ENCODE data around the gene SMTNL2. TPM values are rescaled to one million over a fixed set of nuclear protein-coding genes. Genes with fewer than 3 reads are reported as not detected.

SMTNL2 gene
- total RNA-seq, result 5.6 TPM

DNA sequence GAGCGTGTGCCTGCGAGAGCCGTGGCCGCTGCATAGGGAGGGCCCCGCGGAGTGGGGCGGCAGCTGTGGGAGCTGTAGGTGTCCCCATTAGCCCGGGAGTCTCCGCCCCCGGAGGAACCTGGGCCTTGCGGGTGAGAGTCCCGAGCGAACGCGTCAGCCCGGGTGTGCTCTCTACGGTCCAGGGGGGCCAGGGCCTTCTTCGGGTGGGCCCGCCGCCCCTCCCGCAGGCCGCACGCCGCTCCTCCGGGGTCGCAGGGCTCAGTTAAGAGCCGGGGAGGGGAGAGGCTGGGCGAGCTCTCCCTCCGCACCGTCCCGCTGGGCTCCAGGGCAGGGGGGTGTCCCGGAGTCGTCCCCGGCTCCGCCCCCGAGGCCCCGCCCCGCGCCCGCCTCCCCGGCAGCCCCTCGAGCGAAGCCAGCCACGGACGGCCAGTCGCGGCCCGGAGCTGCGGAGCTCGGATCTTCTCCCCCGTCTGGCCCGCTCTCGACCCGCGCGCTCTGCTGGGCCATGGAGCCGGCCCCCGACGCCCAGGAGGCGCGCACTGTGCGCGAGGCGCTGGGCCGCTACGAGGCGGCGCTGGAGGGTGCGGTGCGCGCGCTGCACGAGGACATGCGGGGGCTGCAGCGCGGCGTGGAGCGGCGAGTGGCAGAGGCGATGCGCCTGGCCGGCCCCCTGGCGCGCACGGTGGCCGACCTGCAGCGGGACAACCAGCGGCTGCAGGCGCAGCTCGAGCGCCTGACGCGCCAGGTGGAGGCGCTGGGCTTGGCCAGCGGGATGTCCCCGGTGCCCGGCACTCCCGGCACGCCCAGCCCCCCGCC is at the start of gene SMTNL2:
Gene SMTNL2, plus strand, starts transcription at position 429 of the 816 bp plus-strand sequence. Its CDS starts 77 bp downstream, at position 506.

DNA sequence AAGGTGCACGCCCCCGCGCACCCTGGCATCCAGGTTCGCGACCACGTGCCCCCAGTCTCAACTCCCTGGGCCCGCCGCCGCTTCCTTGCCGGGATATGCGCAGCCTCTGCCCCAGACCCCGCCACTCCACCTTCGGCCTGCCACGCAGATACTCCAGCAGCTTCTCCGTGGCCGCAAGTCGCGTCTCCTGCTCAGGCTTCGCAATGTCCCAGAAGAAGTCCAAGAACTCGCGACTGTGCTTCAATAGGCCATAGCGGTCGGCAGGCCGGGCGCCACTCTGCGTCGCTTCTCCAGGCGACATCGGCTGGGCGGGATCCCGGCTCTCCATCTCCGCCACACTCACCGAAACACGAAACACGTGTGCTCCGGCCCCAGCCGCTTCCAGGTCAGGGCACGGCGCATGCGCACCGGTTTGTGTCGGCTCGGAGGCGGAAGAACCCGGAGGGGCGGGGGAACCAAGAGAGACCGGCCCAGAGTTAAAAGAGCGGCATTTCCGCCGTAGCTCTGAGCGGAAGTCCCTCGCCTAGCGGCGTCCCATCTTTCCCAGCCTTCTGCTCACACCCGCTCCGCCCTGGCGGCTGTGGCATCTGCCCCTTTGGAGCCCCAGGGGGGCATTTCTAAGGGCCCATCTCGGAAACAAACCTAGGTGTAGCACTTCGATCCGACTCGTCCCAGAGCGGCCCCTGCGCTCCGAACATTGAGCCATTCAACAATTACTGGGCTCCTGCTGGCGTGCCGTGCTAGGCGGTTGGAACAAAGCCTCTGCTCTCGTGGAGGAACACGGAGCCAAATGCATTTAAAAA is 29.1 kb upstream of the SMTNL2 start, which contains the start of gene MYBBP1A:
Gene MYBBP1A, minus strand, starts transcription at position 388 of the 803 bp plus-strand sequence. Its CDS starts 60 bp downstream, at position 328.

DNA sequence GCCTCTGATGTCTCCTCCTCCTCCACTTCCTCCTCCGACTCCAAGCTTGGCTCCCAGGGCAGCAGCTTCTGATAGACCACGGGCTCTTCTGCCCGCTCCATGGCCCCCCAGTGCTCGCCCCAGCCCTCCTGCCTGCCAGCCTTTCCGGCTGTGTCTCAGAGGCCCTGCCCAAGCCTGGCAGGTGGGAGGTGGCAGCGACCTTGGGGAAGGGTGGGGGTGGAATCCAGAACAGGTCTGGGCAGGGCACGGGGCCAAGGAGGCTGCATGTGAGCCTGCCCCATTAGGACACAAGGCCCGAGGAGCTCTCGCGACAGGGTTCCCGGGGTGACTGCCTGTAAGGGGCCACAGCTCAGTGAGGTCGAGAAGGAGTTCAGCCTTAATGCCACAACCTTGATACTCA is 23.9 kb upstream of the SMTNL2 start, which contains the start of gene GGT6:
Gene GGT6, minus strand, starts transcription at position 157 of the 400 bp plus-strand sequence. Its CDS starts 56 bp downstream, at position 101.

DNA sequence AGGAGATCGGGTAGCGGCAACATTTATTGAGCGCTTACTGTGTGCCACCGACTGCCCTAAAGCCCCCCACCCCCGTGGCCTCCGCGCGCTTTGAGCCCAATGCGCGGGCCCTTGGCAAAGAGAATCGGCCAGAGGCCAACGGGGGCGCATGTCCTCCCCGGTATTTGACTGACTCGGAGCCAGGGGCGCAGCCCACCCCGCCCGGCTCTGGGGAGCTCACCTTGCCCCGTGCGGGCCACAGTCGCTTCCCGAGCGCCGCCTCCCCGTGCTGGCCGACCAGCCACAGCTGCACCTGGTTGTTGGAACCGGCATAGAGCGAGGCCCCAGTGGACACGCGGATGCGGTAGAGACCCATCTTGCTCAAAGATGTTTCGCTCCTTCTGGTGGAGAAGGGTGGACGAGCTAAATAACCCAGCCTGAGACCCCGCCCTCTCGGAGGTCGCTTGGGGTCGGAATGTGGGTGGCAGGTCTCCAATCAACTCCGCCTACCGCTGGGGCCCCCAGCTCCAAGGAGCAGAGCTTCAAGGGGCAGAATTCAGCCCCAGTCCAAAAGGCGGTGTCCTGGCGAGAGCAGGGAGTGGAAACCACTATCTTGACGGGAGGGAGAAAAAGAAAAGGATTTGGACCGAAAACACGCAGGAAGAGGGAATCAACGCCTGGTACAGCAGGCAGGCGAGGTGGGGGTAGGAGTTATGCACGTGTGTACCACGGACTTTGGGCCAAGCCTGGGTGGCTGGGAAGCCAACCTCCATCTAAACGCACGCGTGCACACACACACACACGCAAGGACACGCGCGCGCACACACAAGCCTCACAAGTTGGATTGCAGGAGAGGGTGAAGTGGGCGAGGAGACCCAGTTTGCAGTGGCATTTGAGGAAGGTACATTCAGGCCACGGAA is 57.2 kb downstream of the SMTNL2 start, which contains the start of gene ALOX15:
Gene ALOX15, minus strand, starts transcription at position 382 of the 899 bp plus-strand sequence. Its CDS starts 27 bp downstream, at position 355.

Small RNAs within 50 kb of the gene (small RNA-seq; reads per million reads assigned to genes)
- not detected for gene RNU6-955P (ENCODE audit: low replicate concordance)

Other genes starting within 250 kb of the SMTNL2 start
- gene UBE2G1, start 217.9 kb upstream of the SMTNL2 start, total RNA-seq, result 42.9 TPM
- gene SPNS3, start 150.6 kb upstream of the SMTNL2 start, total RNA-seq, result not detected
- 16.3 TPM for gene SPNS2, start 85.6 kb upstream of the SMTNL2 start, total RNA-seq
- 35.4 TPM for gene MYBBP1A, start 29.1 kb upstream of the SMTNL2 start, total RNA-seq
- not detected for gene GGT6, start 24.0 kb upstream of the SMTNL2 start, total RNA-seq
- not detected for gene ALOX15, start 57.1 kb downstream of the SMTNL2 start, total RNA-seq
- gene PELP1, start 119.6 kb downstream of the SMTNL2 start, total RNA-seq, result 46.0 TPM
- gene ARRB2, start 126.1 kb downstream of the SMTNL2 start, total RNA-seq, result 22.5 TPM
- 8.8 TPM for gene MED11, start 146.9 kb downstream of the SMTNL2 start, total RNA-seq
- gene ZMYND15, start 155.3 kb downstream of the SMTNL2 start, total RNA-seq, result not detected
- gene CXCL16, start 155.4 kb downstream of the SMTNL2 start, total RNA-seq, result 0.63 TPM
- not detected for gene TM4SF5, start 187.4 kb downstream of the SMTNL2 start, total RNA-seq
- not detected for gene VMO1, start 201.8 kb downstream of the SMTNL2 start, total RNA-seq
- not detected for gene GLTPD2, start 204.4 kb downstream of the SMTNL2 start, total RNA-seq
- gene PSMB6, start 211.6 kb downstream of the SMTNL2 start, total RNA-seq, result 56.7 TPM
- 28.5 TPM for gene PLD2, start 222.6 kb downstream of the SMTNL2 start, total RNA-seq
- gene MINK1, start 248.8 kb downstream of the SMTNL2 start, total RNA-seq, result 52.3 TPM